ENCODE measurements around the gene PEX10.

PEX10 gene

GRCh38 chr1:2379733-2380404, 32.5 kb downstream of the PEX10 start:
- Histone ChIP-seq H2AFZ (ENCODE audit: low read length) (no peak overlapping the region), H3K4me3 (ENCODE audit: low read length, poor library complexity, severe bottlenecking) (no peak overlapping the region), H3K36me3 (ENCODE audit: insufficient read depth, low read length) (no peaks in the 10 kb centered on the region), H3K9me3 (ENCODE audit: insufficient read depth, low read depth, low read length) (no peaks in the 10 kb centered on the region), H3K9ac (ENCODE audit: low read depth, low read length, poor library complexity, severe bottlenecking) (no peak overlapping the region), H3F3A (ENCODE audit: low read depth) (no peaks in the 10 kb centered on the region), H3K79me2 (ENCODE audit: insufficient read depth, low read length) (no peaks in the 10 kb centered on the region), H4K20me1 (ENCODE audit: insufficient read depth, low read length, poor library complexity, severe bottlenecking) (no peaks in the 10 kb centered on the region), H3K4me2 (ENCODE audit: low read depth, low read length, poor library complexity, severe bottlenecking) (no peak overlapping the region), H3K27me3 (ENCODE audit: insufficient read depth, low read length, poor library complexity, severe bottlenecking) (no peaks in the 10 kb centered on the region), H3K9me2 (replicated peaks; ENCODE audit: low read depth, low read length) (no peaks in the 10 kb centered on the region), H3K4me1 (ENCODE audit: insufficient read depth, low read length, poor library complexity, severe bottlenecking) (peaks cover 8% of the 10 kb centered on the region)
- TF ChIP-seq CTCF (conservative IDR thresholded peaks at IDR 0.05; ENCODE audit: low read length) (no peak), EZH2phosphoT487 (IDR thresholded peaks at IDR 0.05; ENCODE audit: borderline replicate concordance) (no peak)

GRCh38 chr1:2378956-2379732, 33.2 kb downstream of the PEX10 start:
- Histone ChIP-seq H3K9me3 (ENCODE audit: insufficient read depth, low read depth, low read length) (no peaks in the 10 kb centered on the region), H3F3A (ENCODE audit: low read depth) (no peaks in the 10 kb centered on the region), H3K4me3 (ENCODE audit: low read length, poor library complexity, severe bottlenecking) (no peak overlapping the region), H2AFZ (ENCODE audit: low read length) (no peak overlapping the region), H3K79me2 (ENCODE audit: insufficient read depth, low read length) (no peaks in the 10 kb centered on the region), H3K27me3 (ENCODE audit: insufficient read depth, low read length, poor library complexity, severe bottlenecking) (no peaks in the 10 kb centered on the region), H3K4me1 (ENCODE audit: insufficient read depth, low read length, poor library complexity, severe bottlenecking) (peaks cover 15% of the 10 kb centered on the region), H3K9me2 (replicated peaks; ENCODE audit: low read depth, low read length) (no peaks in the 10 kb centered on the region), H3K4me2 (ENCODE audit: low read depth, low read length, poor library complexity, severe bottlenecking) (no peak overlapping the region), H3K36me3 (ENCODE audit: insufficient read depth, low read length) (no peaks in the 10 kb centered on the region), H4K20me1 (ENCODE audit: insufficient read depth, low read length, poor library complexity, severe bottlenecking) (no peaks in the 10 kb centered on the region), H3K9ac (ENCODE audit: low read depth, low read length, poor library complexity, severe bottlenecking) (no peak overlapping the region)
- TF ChIP-seq CTCF (conservative IDR thresholded peaks at IDR 0.05; ENCODE audit: low read length) (no peak), EZH2phosphoT487 (IDR thresholded peaks at IDR 0.05; ENCODE audit: borderline replicate concordance) (no peak)

DNA sequence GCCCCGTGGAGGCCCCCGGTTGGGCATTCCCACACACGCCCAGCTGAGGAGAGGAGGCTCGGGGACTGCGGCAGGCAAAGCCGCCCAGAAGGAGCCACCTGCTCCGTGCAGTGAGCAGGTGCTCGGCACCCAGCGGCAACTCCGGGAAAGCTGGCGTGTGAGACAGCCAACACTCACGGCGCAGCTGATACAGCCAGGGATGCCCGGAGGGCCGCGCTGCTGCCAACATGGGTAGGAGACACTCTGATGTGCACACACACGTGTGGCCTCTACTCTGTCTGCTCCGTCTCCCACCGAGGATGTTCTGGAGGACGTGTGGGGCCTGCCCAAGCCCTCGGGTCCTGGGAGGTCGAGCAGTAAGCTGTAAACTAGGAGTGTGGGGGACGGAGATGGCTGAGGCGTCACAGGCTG, 33.9 kb downstream of the PEX10 start:
- no peak for TF ChIP-seq EZH2phosphoT487 (IDR thresholded peaks at IDR 0.05; ENCODE audit: borderline replicate concordance)
- no peak for TF ChIP-seq CTCF (conservative IDR thresholded peaks at IDR 0.05; ENCODE audit: low read length)
- H3K4me3 ChIP-seq (ENCODE audit: low read length, poor library complexity, severe bottlenecking) = no peak overlapping the region
- H3K4me1 ChIP-seq (ENCODE audit: insufficient read depth, low read length, poor library complexity, severe bottlenecking) = peaks cover 19% of the 10 kb centered on the region
- no peaks in the 10 kb centered on the region for H3K27me3 ChIP-seq (ENCODE audit: insufficient read depth, low read length, poor library complexity, severe bottlenecking)
- no peaks in the 10 kb centered on the region for H3K36me3 ChIP-seq (ENCODE audit: insufficient read depth, low read length)
- H3K4me2 ChIP-seq (ENCODE audit: low read depth, low read length, poor library complexity, severe bottlenecking) = no peak overlapping the region
- no peak overlapping the region for H3K9ac ChIP-seq (ENCODE audit: low read depth, low read length, poor library complexity, severe bottlenecking)
- H3K9me2 ChIP-seq (replicated peaks; ENCODE audit: low read depth, low read length) = no peaks in the 10 kb centered on the region
- H4K20me1 ChIP-seq (ENCODE audit: insufficient read depth, low read length, poor library complexity, severe bottlenecking) = no peaks in the 10 kb centered on the region
- H3F3A ChIP-seq (ENCODE audit: low read depth) = no peaks in the 10 kb centered on the region
- no peaks in the 10 kb centered on the region for H3K9me3 ChIP-seq (ENCODE audit: insufficient read depth, low read depth, low read length)
- H2AFZ ChIP-seq (ENCODE audit: low read length) = no peak overlapping the region
- no peaks in the 10 kb centered on the region for H3K79me2 ChIP-seq (ENCODE audit: insufficient read depth, low read length)

Data from Loucy (cell line).